K562 (cell line): ENCODE data around the gene EIF2S2. TPM values are rescaled to one million over a fixed set of nuclear protein-coding genes. Genes with fewer than 3 reads are reported as not detected.

Source experiments
- BHLHE40 ChIP-seq: IDR thresholded peaks from 2 replicates; pipeline ENCODE4 v1.6.1; 2011; ENCODE audit warnings: low read length, improper control_type of control experiment
- CTCF ChIP-seq, 3 experiments: IDR thresholded peaks in 2 of 3; conservative IDR thresholded peaks in 1 of 3; 2 replicates each; pipeline ENCODE4 v1.5.1; 2011 to 2012; ENCODE audit warnings: low read length in 3 of 3, mild to moderate bottlenecking in 3 of 3, control low read depth in 2 of 3, improper control_type of control experiment in 1 of 3, inconsistent platforms in 1 of 3, low read depth in 1 of 3, mixed read lengths in 1 of 3, moderate library complexity in 1 of 3; ENCODE audit not compliant: insufficient read depth in 2 of 3
- CXXC5 ChIP-seq: fragments of 250-450 bp; sonication (Bioruptor Pico); IDR thresholded peaks from 2 replicates; pipeline ENCODE4 v1.8.0; 2022; ENCODE audit warnings: inconsistent platforms, mild to moderate bottlenecking, moderate library complexity
- FOXP1 ChIP-seq: sonication (generic); formaldehyde crosslinking; IDR thresholded peaks from 2 replicates; pipeline ENCODE4 v1.8.0; 2022; ENCODE audit warnings: mild to moderate bottlenecking, missing genetic modification reagents
- HINFP ChIP-seq: fragments of 450-650 bp; conservative IDR thresholded peaks from 2 replicates; pipeline ENCODE4 v1.6.1; 2016; ENCODE audit warnings: missing genetic modification characterization, low read depth, mild to moderate bottlenecking, control low read depth, missing compliant biosample characterization
- RAD21 ChIP-seq, 2 experiments: fragments of 250-450 bp in 1 of 2; fragments of 450-650 bp in 1 of 2; sonication (Bioruptor Pico) in 1 of 2; formaldehyde crosslinking in 1 of 2; IDR thresholded peaks in 1 of 2; conservative IDR thresholded peaks in 1 of 2; 2 replicates each; pipeline versions ENCODE4 v1.4.0 to v1.8.0; 2020 to 2022; ENCODE audit warnings: mild to moderate bottlenecking in 2 of 2, moderate library complexity in 1 of 2
- RB1 ChIP-seq: fragments of 450-650 bp; IDR thresholded peaks from 2 replicates; pipeline ENCODE4 v1.6.1; 2017; ENCODE audit warnings: low read depth, mild to moderate bottlenecking
- SMC3 ChIP-seq: conservative IDR thresholded peaks from 2 replicates; pipeline ENCODE4 v1.6.1; 2011; ENCODE audit warnings: low read depth, low read length, improper control_type of control experiment; ENCODE audit not compliant: insufficient read depth
- STAG1 ChIP-seq: sonication (generic); formaldehyde crosslinking; IDR thresholded peaks from 2 replicates; pipeline ENCODE4 v1.5.0; 2020; ENCODE audit warnings: missing genetic modification reagents, borderline replicate concordance
- polyA plus RNA-seq, 8 experiments: library from polyadenylated mRNA; depleted of rRNA in 4 of 8; stranded (reverse) in 5 of 8; unstranded in 3 of 8; fragments of >200 nt; fragmentation: Nextera tagmentation in 2 of 8; fragmentation: Illumina TruSeq in 1 of 8; extraction: Ambion mirVana in 2 of 8; extraction: Trizol in 1 of 8; gene quantifications; 2 replicates each; pipeline versions ENCODE4 v1.2.1 to v1.2.3, GENCODE V29; 2011 to 2014; ENCODE audit warnings: inconsistent platforms in 1 of 8, missing spikeins in 1 of 8
- total RNA-seq, 7 experiments: library from RNA; depleted of rRNA in 6 of 7; stranded (reverse); fragments of >200 nt in 6 of 7; fragmentation: Illumina TruSeq in 2 of 7; extraction: Trizol in 2 of 7; gene quantifications; 2 replicates each; pipeline versions ENCODE4 v1.2.1 to v1.2.3, GENCODE V29; 2011 to 2021; ENCODE audit warnings: low replicate concordance in 1 of 7
- TF ChIP-seq, protein P1 (sequence below), 2 experiments: fragments of 450-650 bp; formaldehyde crosslinking in 1 of 2; IDR thresholded peaks; 2 replicates each; pipeline versions ENCODE4 v1.4.0 to v1.6.1; 2014 to 2020; ENCODE audit warnings: mild to moderate bottlenecking in 2 of 2, borderline replicate concordance in 1 of 2, low read depth in 1 of 2
- TF ChIP-seq, protein P2 (sequence below): fragments of 450-650 bp; formaldehyde crosslinking; IDR thresholded peaks from 2 replicates; pipeline ENCODE4 v1.4.0; 2020; ENCODE audit warnings: mild to moderate bottlenecking, moderate library complexity

Gene EIF2S2
- total and polyA plus RNA-seq, 9 of the 15 experiments (the other 6 are each of a cell fraction or from before 2014, with no cell fraction given): 79.7 to 220 (median 154) TPM

- TF ChIP-seq STAG1 (CRISPR knock-in tag) (peak; percentile 78; the same call in 1 of the 2 replicates), CXXC5 (CRISPR knock-in tag) (peak; percentile 24; the same call in 1 of the 2 replicates), HINFP (tag) (no peak), RB1 (0 out of 2 replicates have a peak, but pooled peaks have one; percentile 14), CTCF (IDR thresholded peaks at IDR 0.05 in 2 of 3, conservative IDR thresholded peaks at IDR 0.05 in 1 of 3; ENCODE audit: insufficient read depth in 2 of 3, low read depth in 1 of 3, low read length in 3 of 3) (peak; percentile 81 to 95 (median 89)), RAD21 (CRISPR knock-in tag; conservative IDR thresholded peaks at IDR 0.05 in 1 of 2, IDR thresholded peaks at IDR 0.05 in 1 of 2) (peak; percentile 86 to 93), FOXP1 (CRISPR knock-in tag) (no peak), SMC3 (peak; percentile 89), BHLHE40 (peak; percentile 47; the same call in 1 of the 2 replicates)
- TF ChIP-seq, protein P1, sequence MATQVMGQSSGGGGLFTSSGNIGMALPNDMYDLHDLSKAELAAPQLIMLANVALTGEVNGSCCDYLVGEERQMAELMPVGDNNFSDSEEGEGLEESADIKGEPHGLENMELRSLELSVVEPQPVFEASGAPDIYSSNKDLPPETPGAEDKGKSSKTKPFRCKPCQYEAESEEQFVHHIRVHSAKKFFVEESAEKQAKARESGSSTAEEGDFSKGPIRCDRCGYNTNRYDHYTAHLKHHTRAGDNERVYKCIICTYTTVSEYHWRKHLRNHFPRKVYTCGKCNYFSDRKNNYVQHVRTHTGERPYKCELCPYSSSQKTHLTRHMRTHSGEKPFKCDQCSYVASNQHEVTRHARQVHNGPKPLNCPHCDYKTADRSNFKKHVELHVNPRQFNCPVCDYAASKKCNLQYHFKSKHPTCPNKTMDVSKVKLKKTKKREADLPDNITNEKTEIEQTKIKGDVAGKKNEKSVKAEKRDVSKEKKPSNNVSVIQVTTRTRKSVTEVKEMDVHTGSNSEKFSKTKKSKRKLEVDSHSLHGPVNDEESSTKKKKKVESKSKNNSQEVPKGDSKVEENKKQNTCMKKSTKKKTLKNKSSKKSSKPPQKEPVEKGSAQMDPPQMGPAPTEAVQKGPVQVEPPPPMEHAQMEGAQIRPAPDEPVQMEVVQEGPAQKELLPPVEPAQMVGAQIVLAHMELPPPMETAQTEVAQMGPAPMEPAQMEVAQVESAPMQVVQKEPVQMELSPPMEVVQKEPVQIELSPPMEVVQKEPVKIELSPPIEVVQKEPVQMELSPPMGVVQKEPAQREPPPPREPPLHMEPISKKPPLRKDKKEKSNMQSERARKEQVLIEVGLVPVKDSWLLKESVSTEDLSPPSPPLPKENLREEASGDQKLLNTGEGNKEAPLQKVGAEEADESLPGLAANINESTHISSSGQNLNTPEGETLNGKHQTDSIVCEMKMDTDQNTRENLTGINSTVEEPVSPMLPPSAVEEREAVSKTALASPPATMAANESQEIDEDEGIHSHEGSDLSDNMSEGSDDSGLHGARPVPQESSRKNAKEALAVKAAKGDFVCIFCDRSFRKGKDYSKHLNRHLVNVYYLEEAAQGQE (IDR thresholded peaks at IDR 0.05; ENCODE audit: borderline replicate concordance): peak; percentile 80
- TF ChIP-seq, protein P1 (CRISPR knock-in tag; IDR thresholded peaks at IDR 0.05; ENCODE audit: low read depth): no peak
- TF ChIP-seq, protein P2, sequence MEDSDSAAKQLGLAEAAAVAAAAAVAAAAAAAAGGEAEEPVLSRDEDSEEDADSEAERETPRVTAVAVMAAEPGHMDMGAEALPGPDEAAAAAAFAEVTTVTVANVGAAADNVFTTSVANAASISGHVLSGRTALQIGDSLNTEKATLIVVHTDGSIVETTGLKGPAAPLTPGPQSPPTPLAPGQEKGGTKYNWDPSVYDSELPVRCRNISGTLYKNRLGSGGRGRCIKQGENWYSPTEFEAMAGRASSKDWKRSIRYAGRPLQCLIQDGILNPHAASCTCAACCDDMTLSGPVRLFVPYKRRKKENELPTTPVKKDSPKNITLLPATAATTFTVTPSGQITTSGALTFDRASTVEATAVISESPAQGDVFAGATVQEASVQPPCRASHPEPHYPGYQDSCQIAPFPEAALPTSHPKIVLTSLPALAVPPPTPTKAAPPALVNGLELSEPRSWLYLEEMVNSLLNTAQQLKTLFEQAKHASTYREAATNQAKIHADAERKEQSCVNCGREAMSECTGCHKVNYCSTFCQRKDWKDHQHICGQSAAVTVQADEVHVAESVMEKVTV (CRISPR knock-in tag): peak; percentile 75
Measured at GRCh38 chr20:34129518-34130162, 17.6 kb upstream of the EIF2S2 start (continued).
